Activated B cell treated with CpG ODN at 0.5 μM for 24 hours (primary cell): ENCODE data around the gene RNF214. TPM values are rescaled to one million over a fixed set of nuclear protein-coding genes. Genes with fewer than 3 reads are reported as not detected.

Source experiments
- ATAC-seq: fragments of 200-7000 bp; cut with Tn5 transposase; one replicate; pipeline ENCODE4 v1.10.0; 2021; ENCODE audit warnings: low read depth, mild to moderate bottlenecking, moderate library complexity
- CTCF ChIA-PET: fragments of 350-600 bp; sonication (Branson Sonifier 250); formaldehyde crosslinking; loops from one replicate; lab custom pipeline; 2021; ENCODE audit warnings: antibody characterized with exemption; lab: Charles Lee
- POLR2A ChIA-PET: fragments of 350-600 bp; sonication (Branson Sonifier 250); formaldehyde crosslinking; loops from one replicate; lab custom pipeline; 2021; ENCODE audit warnings: antibody characterized with exemption; lab: Charles Lee
- DNase-seq: peaks from one replicate; pipeline ENCODE4 v3.0.0; 2022
- H3K27ac Mint-ChIP-seq: one replicate; pipeline ENCODE4 v1.8.0; 2020; ENCODE audit warnings: mixed read lengths
- H3K27me3 Mint-ChIP-seq: one replicate; pipeline ENCODE4 v1.8.0; 2021; ENCODE audit warnings: mixed read lengths
- H3K36me3 Mint-ChIP-seq: one replicate; pipeline ENCODE4 v1.8.0; 2021; ENCODE audit warnings: low read depth, mixed read lengths
- H3K4me1 Mint-ChIP-seq: one replicate; pipeline ENCODE4 v1.8.0; 2021; ENCODE audit warnings: mixed read lengths
- H3K4me3 Mint-ChIP-seq: one replicate; pipeline ENCODE4 v1.8.0; 2020; ENCODE audit warnings: mild to moderate bottlenecking, mixed read lengths
- H3K9me3 Mint-ChIP-seq: one replicate; pipeline ENCODE4 v1.8.0; 2020; ENCODE audit warnings: mixed read lengths
- CTCF ChIP-seq: fragments of 200-600 bp; IDR thresholded peaks from one replicate; pipeline ENCODE4 v1.8.0; 2022; ENCODE audit warnings: antibody characterized with exemption, mild to moderate bottlenecking
- intact Hi-C: fragments of 100-400 bp; cut with micrococcal nuclease; formaldehyde crosslinking; loops from one replicate; pipeline ENCODE4 v1.15.1; 2024
- total RNA-seq: library from RNA; stranded (reverse); gene quantifications from 2 replicates; pipeline ENCODE4 v1.2.3, GENCODE V29; 2022

The RNF214 gene
- total RNA-seq, 1 donor from 2014 or later, result 18.7 TPM

- TF ChIP-seq CTCF, result no peak
Measured at GRCh38 chr11:117290809-117291396, 58.4 kb downstream of the RNF214 start, which contains the start of gene BACE1-AS. BACE1-AS (plus strand) TSS chr11:117291346.

GRCh38 chr11:117292616-117293015, 60.1 kb downstream of the RNF214 start:
- no peak for TF ChIP-seq CTCF
- no peaks in the 10 kb centered on the region for H3K4me1 Mint-ChIP-seq
- no peak overlapping the region for H3K27ac Mint-ChIP-seq
- H3K9me3 Mint-ChIP-seq, result no peaks in the 10 kb centered on the region
- no peak overlapping the region for H3K4me3 Mint-ChIP-seq
- ChIA-PET CTCF (no interaction called here), POLR2A (interaction anchor here (0.7 kb wide), 1 partner anchor 35 kb away, joined by 4 read pairs; the partner anchor contains the start of gene CEP164)
- ATAC-seq (no peak), DNase-seq (no peak)
- H3K36me3 Mint-ChIP-seq, result peaks cover 14% of the 10 kb centered on the region
- intact Hi-C loops, result no loop called here
- H3K27me3 Mint-ChIP-seq, result no peaks in the 10 kb centered on the region

More at GRCh38 chr11:117290809-117291396, 58.4 kb downstream of the RNF214 start, which contains the start of gene BACE1-AS:
- DNase-seq (no peak), ATAC-seq (no peak)
- H3K4me1 Mint-ChIP-seq, result no peaks in the 10 kb centered on the region
- H3K27me3 Mint-ChIP-seq, result no peaks in the 10 kb centered on the region
- peaks cover 23% of the 10 kb centered on the region for H3K36me3 Mint-ChIP-seq
- H3K27ac Mint-ChIP-seq, result no peak within 1 kb of the TSS
- ChIA-PET POLR2A (no interaction called here), CTCF (no interaction called here)
- no peak within 1 kb of the TSS for H3K4me3 Mint-ChIP-seq
- H3K9me3 Mint-ChIP-seq, result no peaks in the 10 kb centered on the region
- intact Hi-C loops, result no loop called here

GRCh38 chr11:117295438-117296137, 63.1 kb downstream of the RNF214 start:
- Mint-ChIP-seq H3K27me3 (no peaks in the 10 kb centered on the region), H3K4me3 (no peak overlapping the region)
- intact Hi-C loops, result no loop called here

GRCh38 chr11:117296881-117297280, 64.4 kb downstream of the RNF214 start:
- no peaks in the 10 kb centered on the region for H3K9me3 Mint-ChIP-seq
- no peaks in the 10 kb centered on the region for H3K36me3 Mint-ChIP-seq
- no peak overlapping the region for H3K27ac Mint-ChIP-seq
- H3K27me3 Mint-ChIP-seq, result peaks cover 2% of the 10 kb centered on the region
- ChIA-PET POLR2A (no interaction called here), CTCF (no interaction called here)
- H3K4me1 Mint-ChIP-seq, result no peaks in the 10 kb centered on the region
- H3K4me3 Mint-ChIP-seq, result no peak overlapping the region
- TF ChIP-seq CTCF, result no peak
- intact Hi-C loops, result no loop called here
- DNase-seq, result no peak
- no peak for ATAC-seq

More at GRCh38 chr11:117295438-117296137, 63.1 kb downstream of the RNF214 start:
- ChIA-PET POLR2A (no interaction called here), CTCF (no interaction called here)
- H3K9me3 Mint-ChIP-seq, result no peaks in the 10 kb centered on the region
- no peak overlapping the region for H3K27ac Mint-ChIP-seq
- no peaks in the 10 kb centered on the region for H3K4me1 Mint-ChIP-seq
- ATAC-seq (no peak), DNase-seq (no peak)
- no peaks in the 10 kb centered on the region for H3K36me3 Mint-ChIP-seq
- no peak for TF ChIP-seq CTCF

- ChIA-PET POLR2A (no interaction called here), CTCF (no interaction called here)
- H3K27ac Mint-ChIP-seq, result no peak overlapping the region
- intact Hi-C loops, result no loop called here
- H3K4me3 Mint-ChIP-seq, result no peak overlapping the region
- no peak for TF ChIP-seq CTCF
- H3K36me3 Mint-ChIP-seq, result no peaks in the 10 kb centered on the region
- peaks cover 2% of the 10 kb centered on the region for H3K27me3 Mint-ChIP-seq
- no peaks in the 10 kb centered on the region for H3K4me1 Mint-ChIP-seq
- no peak for ATAC-seq
- H3K9me3 Mint-ChIP-seq, result no peaks in the 10 kb centered on the region
- DNase-seq, result no peak
Measured at GRCh38 chr11:117298195-117298594, 65.7 kb downstream of the RNF214 start.
